Measurements from ENCODE around the gene TMEM239. TPM values are rescaled to one million over a fixed set of nuclear protein-coding genes. Genes with fewer than 3 reads are reported as not detected.

The TMEM239 gene
- total RNA-seq, 1 experiment from 2014 or later = not detected

GRCh38 chr20:2847802-2848201 lies 31.6 kb downstream of the TMEM239 start:
- Histone ChIP-seq H3K9me3 (ENCODE audit: insufficient read depth, low read depth) (no peaks in the 10 kb centered on the region), H3K4me2 (no peak overlapping the region), H4K20me1 (ENCODE audit: insufficient read depth) (no peaks in the 10 kb centered on the region), H3K36me3 (ENCODE audit: low read depth) (no peaks in the 10 kb centered on the region), H3F3A (ENCODE audit: insufficient read depth, low read depth) (no peaks in the 10 kb centered on the region), H3K27me3 (ENCODE audit: insufficient read depth, low read depth) (no peaks in the 10 kb centered on the region), H2AFZ (no peak overlapping the region), H3K27ac (no peak overlapping the region), H3K79me2 (ENCODE audit: low read depth) (no peaks in the 10 kb centered on the region), H3K4me1 (replicated peaks; ENCODE audit: insufficient read depth) (no peaks in the 10 kb centered on the region), H3K4me3 (no peak overlapping the region), H3K9me2 (ENCODE audit: insufficient read depth) (no peaks in the 10 kb centered on the region)
- no TSS peak for BruUV-seq (replicated peaks)
- no peak for DNase-seq
- CTCF ChIA-PET = interaction anchor here (0.6 kb wide), 1 partner anchor 13 kb away, joined by 7 read pairs; no protein-coding TSS in a partner anchor
- intact Hi-C loops (cut with micrococcal nuclease; ENCODE audit: unreplicated experiment) = no loop called here
- TF ChIP-seq CTCF (conservative IDR thresholded peaks at IDR 0.05) (no peak), EZH2 (IDR thresholded peaks at IDR 0.05; ENCODE audit: low read depth) (no peak)
- POLR2A ChIA-PET (ENCODE audit: unreplicated experiment) = no interaction called here

- ChIA-PET POLR2A (ENCODE audit: unreplicated experiment) (interaction anchor here (0.7 kb wide), 1 partner anchor 13 kb away, joined by 4 read pairs; no protein-coding TSS in a partner anchor), CTCF (interaction anchor here (0.6 kb wide), 2 partner anchors 239 to 1389 kb away, joined by 3 to 4 read pairs; no protein-coding TSS in a partner anchor)
These were observed 33.4 kb downstream of the TMEM239 start for GRCh38 chr20:2849529-2849928.

GRCh38 chr20:2851086-2851485 lies 34.9 kb downstream of the TMEM239 start:
- TF ChIP-seq CTCF (conservative IDR thresholded peaks at IDR 0.05) (no peak), EZH2 (IDR thresholded peaks at IDR 0.05; ENCODE audit: low read depth) (no peak)
- Histone ChIP-seq H3K36me3 (ENCODE audit: low read depth) (no peaks in the 10 kb centered on the region), H3F3A (ENCODE audit: insufficient read depth, low read depth) (no peaks in the 10 kb centered on the region), H3K9me2 (ENCODE audit: insufficient read depth) (no peaks in the 10 kb centered on the region), H3K4me3 (no peak overlapping the region), H3K4me2 (no peak overlapping the region), H3K9me3 (ENCODE audit: insufficient read depth, low read depth) (no peaks in the 10 kb centered on the region), H3K79me2 (ENCODE audit: low read depth) (no peaks in the 10 kb centered on the region), H4K20me1 (ENCODE audit: insufficient read depth) (no peaks in the 10 kb centered on the region), H3K4me1 (replicated peaks; ENCODE audit: insufficient read depth) (no peaks in the 10 kb centered on the region), H3K27me3 (ENCODE audit: insufficient read depth, low read depth) (no peaks in the 10 kb centered on the region), H3K27ac (no peak overlapping the region), H2AFZ (no peak overlapping the region)
- ChIA-PET CTCF (interaction anchor here (0.6 kb wide), 1 partner anchor 181 kb away, joined by 9 read pairs; no protein-coding TSS in a partner anchor), POLR2A (ENCODE audit: unreplicated experiment) (no interaction called here)
- intact Hi-C loops (cut with micrococcal nuclease; ENCODE audit: unreplicated experiment) = no loop called here
- BruUV-seq (replicated peaks) = no TSS peak
- no peak for DNase-seq

More at GRCh38 chr20:2849529-2849928, 33.4 kb downstream of the TMEM239 start:
- intact Hi-C loops (cut with micrococcal nuclease; ENCODE audit: unreplicated experiment) = no loop called here
- DNase-seq = no peak
- Histone ChIP-seq H4K20me1 (ENCODE audit: insufficient read depth) (no peaks in the 10 kb centered on the region), H2AFZ (no peak overlapping the region), H3K36me3 (ENCODE audit: low read depth) (no peaks in the 10 kb centered on the region), H3K27ac (no peak overlapping the region), H3K4me1 (replicated peaks; ENCODE audit: insufficient read depth) (no peaks in the 10 kb centered on the region), H3K9me3 (ENCODE audit: insufficient read depth, low read depth) (no peaks in the 10 kb centered on the region), H3K27me3 (ENCODE audit: insufficient read depth, low read depth) (no peaks in the 10 kb centered on the region), H3K4me3 (no peak overlapping the region), H3K9me2 (ENCODE audit: insufficient read depth) (no peaks in the 10 kb centered on the region), H3K79me2 (ENCODE audit: low read depth) (no peaks in the 10 kb centered on the region), H3K4me2 (no peak overlapping the region), H3F3A (ENCODE audit: insufficient read depth, low read depth) (no peaks in the 10 kb centered on the region)
- TF ChIP-seq CTCF (conservative IDR thresholded peaks at IDR 0.05) (no peak), EZH2 (IDR thresholded peaks at IDR 0.05; ENCODE audit: low read depth) (no peak)
- BruUV-seq (replicated peaks) = no TSS peak
